ENCODE results near the gene DHRS3. TPM values are rescaled to one million over a fixed set of nuclear protein-coding genes. Genes with fewer than 3 reads are reported as not detected.

DHRS3 gene
- total RNA-seq, 2 donors from 2014 or later, result 9.2 to 9.8 TPM

GRCh38 chr1:12521096-12521495 is 96.9 kb downstream of the DHRS3 start:
- H3K4me3 ChIP-seq (ENCODE audit: low read length), result no peak overlapping the region
- DNase-seq, result no peak
- Mint-ChIP-seq H3K27me3 (ENCODE audit: insufficient read depth) (peaks cover 9% of the 10 kb centered on the region), H3K4me3 (no peak overlapping the region), H3K36me3 (ENCODE audit: low read depth) (no peaks in the 10 kb centered on the region), H3K9me3 (peaks cover 4% of the 10 kb centered on the region), H3K27ac (no peak overlapping the region), H3K4me1 (peaks cover 3% of the 10 kb centered on the region)
- no peak overlapping the region for H3K9ac ChIP-seq (ENCODE audit: extremely low read depth, low read length, poor library complexity, severe bottlenecking)
- H3K27me3 ChIP-seq (ENCODE audit: control insufficient read depth, insufficient read depth, low read length, poor library complexity, severe bottlenecking), result no peaks in the 10 kb centered on the region
- no peaks in the 10 kb centered on the region for H3K36me3 ChIP-seq (ENCODE audit: control insufficient read depth, insufficient read depth, low read length)
- H3K27ac ChIP-seq (ENCODE audit: low read depth, low read length), result no peak overlapping the region
- H3K9me3 ChIP-seq (ENCODE audit: control insufficient read depth, low read length), result no peaks in the 10 kb centered on the region
- no peaks in the 10 kb centered on the region for H3K4me1 ChIP-seq (ENCODE audit: control insufficient read depth, insufficient read depth, low read length)
- 94 to 100% methylated on average over 1 to 5 of the region's 5 CpGs for WGBS, 2 experiments (ENCODE audit: insufficient coverage in 1 of 2, insufficient read length in 1 of 2)
- no peak for TF ChIP-seq CTCF (conservative IDR thresholded peaks at IDR 0.05)

GRCh38 chr1:12519693-12520364 is 98.2 kb downstream of the DHRS3 start:
- no peak for DNase-seq
- no peaks in the 10 kb centered on the region for H3K4me1 Mint-ChIP-seq
- H3K4me3 ChIP-seq (ENCODE audit: low read length), result no peak overlapping the region
- no peaks in the 10 kb centered on the region for H3K4me1 ChIP-seq (ENCODE audit: control insufficient read depth, insufficient read depth, low read length)
- H3K36me3 Mint-ChIP-seq (ENCODE audit: low read depth), result no peaks in the 10 kb centered on the region
- H3K27me3 ChIP-seq (ENCODE audit: control insufficient read depth, insufficient read depth, low read length, poor library complexity, severe bottlenecking), result no peaks in the 10 kb centered on the region
- peaks cover 4% of the 10 kb centered on the region for H3K9me3 Mint-ChIP-seq
- H3K36me3 ChIP-seq (ENCODE audit: control insufficient read depth, insufficient read depth, low read length), result no peaks in the 10 kb centered on the region
- no peak for TF ChIP-seq CTCF (conservative IDR thresholded peaks at IDR 0.05)
- no peak overlapping the region for H3K27ac Mint-ChIP-seq
- H3K4me3 Mint-ChIP-seq, result no peak overlapping the region
- 91 to 100% methylated on average over 8 to 11 of the region's 11 CpGs for WGBS, 2 experiments (ENCODE audit: insufficient coverage in 1 of 2, insufficient read length in 1 of 2)
- no peaks in the 10 kb centered on the region for H3K9me3 ChIP-seq (ENCODE audit: control insufficient read depth, low read length)
- no peak overlapping the region for H3K9ac ChIP-seq (ENCODE audit: extremely low read depth, low read length, poor library complexity, severe bottlenecking)
- H3K27me3 Mint-ChIP-seq (ENCODE audit: insufficient read depth), result peaks cover 9% of the 10 kb centered on the region
- H3K27ac ChIP-seq (ENCODE audit: low read depth, low read length), result no peak overlapping the region

GRCh38 chr1:12518931-12519692 is 98.9 kb downstream of the DHRS3 start:
- H3K4me1 ChIP-seq (ENCODE audit: control insufficient read depth, insufficient read depth, low read length), result no peaks in the 10 kb centered on the region
- H3K27ac ChIP-seq (ENCODE audit: low read depth, low read length), result no peak overlapping the region
- H3K4me1 Mint-ChIP-seq, result no peaks in the 10 kb centered on the region
- no peak overlapping the region for H3K9ac ChIP-seq (ENCODE audit: extremely low read depth, low read length, poor library complexity, severe bottlenecking)
- 81 to 87% methylated on average over 13 to 21 of the region's 21 CpGs for WGBS, 2 experiments (ENCODE audit: insufficient coverage in 1 of 2, insufficient read length in 1 of 2)
- H3K36me3 Mint-ChIP-seq (ENCODE audit: low read depth), result no peaks in the 10 kb centered on the region
- H3K27me3 ChIP-seq (ENCODE audit: control insufficient read depth, insufficient read depth, low read length, poor library complexity, severe bottlenecking), result no peaks in the 10 kb centered on the region
- H3K27me3 Mint-ChIP-seq (ENCODE audit: insufficient read depth), result peaks cover 9% of the 10 kb centered on the region
- H3K9me3 ChIP-seq (ENCODE audit: control insufficient read depth, low read length), result no peaks in the 10 kb centered on the region
- H3K4me3 Mint-ChIP-seq, result no peak overlapping the region
- H3K9me3 Mint-ChIP-seq, result peaks cover under 1% of the 10 kb centered on the region
- no peak overlapping the region for H3K27ac Mint-ChIP-seq
- H3K4me3 ChIP-seq (ENCODE audit: low read length), result no peak overlapping the region
- no peak for DNase-seq
- no peaks in the 10 kb centered on the region for H3K36me3 ChIP-seq (ENCODE audit: control insufficient read depth, insufficient read depth, low read length)
- no peak for TF ChIP-seq CTCF (conservative IDR thresholded peaks at IDR 0.05)

Small RNA genes within 50 kb of the gene (microRNA-seq; reads per million reads assigned to microRNA genes)
- gene MIR6730 (ENCODE audit: borderline microRNAs expressed), result not detected

Other genes with a start within 250 kb of the DHRS3 start
- not detected for gene AADACL4, start 25.9 kb upstream of the DHRS3 start, total RNA-seq
- under 1 TPM in 1 of 2 donors, not detected in 1; 0.24 TPM for gene AADACL3, start 97.9 kb upstream of the DHRS3 start, total RNA-seq
- not detected for gene CFAP107, start 128.0 kb upstream of the DHRS3 start, total RNA-seq
- not detected for gene PRAMEF12, start 155.5 kb upstream of the DHRS3 start, total RNA-seq
- not detected for gene PRAMEF1, start 173.2 kb upstream of the DHRS3 start, total RNA-seq
- gene PRAMEF11, start 213.2 kb upstream of the DHRS3 start, total RNA-seq, result not detected
- not detected for gene HNRNPCL1, start 230.5 kb upstream of the DHRS3 start, total RNA-seq
- gene PRAMEF2, start 238.9 kb upstream of the DHRS3 start, total RNA-seq, result not detected

Data from endodermal cell (in vitro differentiated cells).